Endothelial cell of umbilical vein (primary cell): ENCODE results near the gene KIZ.

ENCODE experiments used
- CTCF ChIP-seq, 2 donors: IDR thresholded peaks; 1 replicate in 1 of 2; 2 replicates in 1 of 2; pipeline ENCODE4 v1.5.1; 2011; ENCODE audit warnings: low read length in 2 of 2, mild to moderate bottlenecking in 2 of 2, moderate library complexity in 2 of 2, control low read depth in 1 of 2, inconsistent platforms in 1 of 2, low read depth in 1 of 2; ENCODE audit not compliant: insufficient read depth in 1 of 2; ENCODE audit errors: extremely low read depth in 1 of 2
- EZH2 ChIP-seq: IDR thresholded peaks from 2 replicates; pipeline ENCODE4 v1.6.1; 2012; ENCODE audit warnings: borderline replicate concordance, low read depth, mild to moderate bottlenecking, moderate library complexity, low read length, inconsistent platforms; ENCODE audit not compliant: severe bottlenecking
- JUN ChIP-seq: IDR thresholded peaks from 2 replicates; pipeline ENCODE4 v1.6.1; 2011; ENCODE audit warnings: borderline replicate concordance, low read depth; ENCODE audit not compliant: insufficient read length, insufficient read depth
- MYC ChIP-seq: IDR thresholded peaks from one replicate; pipeline ENCODE4 v1.6.1; 2011; ENCODE audit warnings: mild to moderate bottlenecking, low read depth, low read length
- POLR2A ChIP-seq: IDR thresholded peaks from 2 replicates; pipeline ENCODE4 v1.6.1; 2012; ENCODE audit warnings: low read depth, mild to moderate bottlenecking, control low read depth, low read length
- POLR2AphosphoS5 ChIP-seq: IDR thresholded peaks from 2 replicates; pipeline ENCODE4 v1.6.1; 2012; ENCODE audit warnings: low read depth, mild to moderate bottlenecking, control low read depth, low read length, moderate library complexity; ENCODE audit not compliant: insufficient read depth

DNA sequence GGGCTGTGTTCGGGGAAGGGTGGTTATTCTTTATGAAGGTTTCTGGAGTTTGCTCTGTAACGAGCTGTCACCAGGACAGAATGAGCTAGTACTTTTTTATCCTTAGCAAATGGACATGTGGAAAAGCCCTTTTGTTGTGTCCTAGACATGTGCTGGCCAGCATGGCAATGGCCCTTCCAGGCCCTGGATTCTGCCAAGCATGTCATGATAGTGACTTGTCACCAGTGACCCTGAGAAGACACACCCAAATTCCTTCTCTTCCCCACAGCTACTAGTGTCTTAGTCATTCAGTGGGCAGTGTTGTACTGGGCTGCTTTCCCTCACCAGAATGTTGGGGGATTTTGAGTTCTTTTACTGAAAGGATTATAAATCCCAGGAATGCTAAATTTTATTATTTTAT lies 103.3 kb downstream of the KIZ start:
- TF ChIP-seq CTCF (IDR thresholded peaks at IDR 0.05; ENCODE audit: extremely low read depth in 1 of 2, insufficient read depth in 1 of 2, low read depth in 1 of 2, low read length in 2 of 2) (no peak), POLR2AphosphoS5 (no peak), MYC (no peak), EZH2 (no peak), POLR2A (no peak), JUN (no peak)
